ENCODE results near the gene YIPF1.

GRCh38 chr1:53892911-53893310 lies 3.3 kb upstream of the YIPF1 start:
- TF ChIP-seq, protein P1, sequence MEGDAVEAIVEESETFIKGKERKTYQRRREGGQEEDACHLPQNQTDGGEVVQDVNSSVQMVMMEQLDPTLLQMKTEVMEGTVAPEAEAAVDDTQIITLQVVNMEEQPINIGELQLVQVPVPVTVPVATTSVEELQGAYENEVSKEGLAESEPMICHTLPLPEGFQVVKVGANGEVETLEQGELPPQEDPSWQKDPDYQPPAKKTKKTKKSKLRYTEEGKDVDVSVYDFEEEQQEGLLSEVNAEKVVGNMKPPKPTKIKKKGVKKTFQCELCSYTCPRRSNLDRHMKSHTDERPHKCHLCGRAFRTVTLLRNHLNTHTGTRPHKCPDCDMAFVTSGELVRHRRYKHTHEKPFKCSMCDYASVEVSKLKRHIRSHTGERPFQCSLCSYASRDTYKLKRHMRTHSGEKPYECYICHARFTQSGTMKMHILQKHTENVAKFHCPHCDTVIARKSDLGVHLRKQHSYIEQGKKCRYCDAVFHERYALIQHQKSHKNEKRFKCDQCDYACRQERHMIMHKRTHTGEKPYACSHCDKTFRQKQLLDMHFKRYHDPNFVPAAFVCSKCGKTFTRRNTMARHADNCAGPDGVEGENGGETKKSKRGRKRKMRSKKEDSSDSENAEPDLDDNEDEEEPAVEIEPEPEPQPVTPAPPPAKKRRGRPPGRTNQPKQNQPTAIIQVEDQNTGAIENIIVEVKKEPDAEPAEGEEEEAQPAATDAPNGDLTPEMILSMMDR (IDR thresholded peaks at IDR 0.05), result no peak
- TF ChIP-seq POLR2A (IDR thresholded peaks at IDR 0.05), result no peak
